H1 (cell line): ENCODE measurements around the gene CCDC198.

Experiments used
- POLR2AphosphoS5 ChIP-seq: IDR thresholded peaks from 2 replicates; pipeline ENCODE4 v1.6.1; 2011; ENCODE audit warnings: low read depth, low read length
- SIN3A ChIP-seq, 2 experiments: IDR thresholded peaks in 1 of 2; conservative IDR thresholded peaks in 1 of 2; 2 replicates each; pipeline ENCODE4 v1.6.1; 2011 to 2012; ENCODE audit warnings: low read length in 2 of 2, improper control_type of control experiment in 1 of 2, low read depth in 1 of 2, mild to moderate bottlenecking in 1 of 2
- TF ChIP-seq, protein P1 (sequence below), 3 experiments: IDR thresholded peaks; 1 replicate in 2 of 3; 2 replicates in 1 of 3; pipeline versions ENCODE4 v1.5.1 to v1.6.1; 2011; ENCODE audit warnings: low read length in 3 of 3, mild to moderate bottlenecking in 3 of 3, inconsistent platforms in 2 of 3, low read depth in 1 of 3, moderate library complexity in 1 of 3; ENCODE audit not compliant: insufficient read depth in 1 of 3; ENCODE audit errors: control extremely low read depth in 1 of 3

DNA sequence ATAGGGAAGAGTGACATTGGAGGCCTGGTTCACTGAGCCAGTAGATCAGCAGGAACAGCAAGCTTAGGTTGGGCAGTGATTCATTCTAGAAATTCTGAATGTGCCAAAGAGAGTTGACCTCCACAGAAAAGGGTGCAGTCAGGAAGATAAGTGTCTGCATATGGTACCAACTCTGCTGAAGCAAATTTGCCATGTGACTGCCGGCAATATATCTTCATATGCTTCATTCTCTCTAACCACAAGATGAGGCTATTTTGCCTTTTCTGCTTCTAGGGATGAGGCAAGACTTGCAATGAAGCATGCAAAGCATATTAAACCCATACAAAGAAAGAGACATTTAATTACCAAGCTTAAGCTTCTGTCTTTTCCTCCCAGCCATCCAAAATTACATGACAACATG, 13.6 kb downstream of the CCDC198 start:
- TF ChIP-seq, protein P1, sequence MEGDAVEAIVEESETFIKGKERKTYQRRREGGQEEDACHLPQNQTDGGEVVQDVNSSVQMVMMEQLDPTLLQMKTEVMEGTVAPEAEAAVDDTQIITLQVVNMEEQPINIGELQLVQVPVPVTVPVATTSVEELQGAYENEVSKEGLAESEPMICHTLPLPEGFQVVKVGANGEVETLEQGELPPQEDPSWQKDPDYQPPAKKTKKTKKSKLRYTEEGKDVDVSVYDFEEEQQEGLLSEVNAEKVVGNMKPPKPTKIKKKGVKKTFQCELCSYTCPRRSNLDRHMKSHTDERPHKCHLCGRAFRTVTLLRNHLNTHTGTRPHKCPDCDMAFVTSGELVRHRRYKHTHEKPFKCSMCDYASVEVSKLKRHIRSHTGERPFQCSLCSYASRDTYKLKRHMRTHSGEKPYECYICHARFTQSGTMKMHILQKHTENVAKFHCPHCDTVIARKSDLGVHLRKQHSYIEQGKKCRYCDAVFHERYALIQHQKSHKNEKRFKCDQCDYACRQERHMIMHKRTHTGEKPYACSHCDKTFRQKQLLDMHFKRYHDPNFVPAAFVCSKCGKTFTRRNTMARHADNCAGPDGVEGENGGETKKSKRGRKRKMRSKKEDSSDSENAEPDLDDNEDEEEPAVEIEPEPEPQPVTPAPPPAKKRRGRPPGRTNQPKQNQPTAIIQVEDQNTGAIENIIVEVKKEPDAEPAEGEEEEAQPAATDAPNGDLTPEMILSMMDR (IDR thresholded peaks at IDR 0.05; ENCODE audit: control extremely low read depth in 1 of 3, insufficient read depth in 1 of 3, low read depth in 1 of 3, low read length in 3 of 3): no peak
- TF ChIP-seq SIN3A (conservative IDR thresholded peaks at IDR 0.05 in 1 of 2, IDR thresholded peaks at IDR 0.05 in 1 of 2; ENCODE audit: low read depth in 1 of 2, low read length in 2 of 2): no peak
- no peak for TF ChIP-seq POLR2AphosphoS5
